GM20431 (cell line): ENCODE results near the gene RFC2.
"Not testable (repeated sequence)": the region's sequence is repeated elsewhere in the genome, so short reads cannot be mapped to it uniquely, and the experiment has no call there.

Source experiments
- in situ Hi-C: fragments of 300-500 bp; cut with MseI, MboI; formaldehyde crosslinking; loops from one replicate; pipeline ENCODE4 v1.15.0; 2020; ENCODE audit warnings: low sequenced_read_pairs; ENCODE audit not compliant: unreplicated experiment

Gene RFC2

GRCh38 chr7:74253331-74253730 lies 868 bp downstream of the RFC2 start:
- in situ Hi-C loops = no loop called here

GRCh38 chr7:74252893-74253292 lies 1.3 kb downstream of the RFC2 start:
- in situ Hi-C loops = no loop called here

- in situ Hi-C loops = not testable (repeated sequence)
Observed at GRCh38 chr7:74249058-74249457, 5.1 kb downstream of the RFC2 start.

- in situ Hi-C loops = no loop called here
Observed at GRCh38 chr7:74248156-74248555, 6.0 kb downstream of the RFC2 start.

- in situ Hi-C loops = no loop called here
Observed at GRCh38 chr7:74246497-74246896, 7.7 kb downstream of the RFC2 start.

GRCh38 chr7:74242122-74242443 lies 12.1 kb downstream of the RFC2 start:
- in situ Hi-C loops = no loop called here

GRCh38 chr7:74240482-74240881 lies 13.7 kb downstream of the RFC2 start:
- in situ Hi-C loops = no loop called here

- in situ Hi-C loops = no loop called here
Observed at GRCh38 chr7:74236284-74236683, 17.9 kb downstream of the RFC2 start.

GRCh38 chr7:74235518-74236268 lies 18.5 kb downstream of the RFC2 start:
- in situ Hi-C loops = no loop called here

GRCh38 chr7:74233655-74234285 lies 20.4 kb downstream of the RFC2 start:
- in situ Hi-C loops = no loop called here

GRCh38 chr7:74231232-74231590 lies 23.0 kb downstream of the RFC2 start:
- in situ Hi-C loops = no loop called here

GRCh38 chr7:74230446-74231231 lies 23.6 kb downstream of the RFC2 start:
- in situ Hi-C loops = no loop called here

- in situ Hi-C loops = no loop called here
Observed at GRCh38 chr7:74228951-74229900, 25.0 kb downstream of the RFC2 start.

- in situ Hi-C loops = no loop called here
Observed at GRCh38 chr7:74226633-74227032, 27.6 kb downstream of the RFC2 start.

GRCh38 chr7:74225400-74225799 lies 28.8 kb downstream of the RFC2 start:
- in situ Hi-C loops = no loop called here

- in situ Hi-C loops = not testable (repeated sequence)
Observed at GRCh38 chr7:74224907-74225306, 29.3 kb downstream of the RFC2 start.

- in situ Hi-C loops = no loop called here
Observed at GRCh38 chr7:74224511-74224832, 29.7 kb downstream of the RFC2 start.

- in situ Hi-C loops = no loop called here
Observed at GRCh38 chr7:74223711-74224510, 30.3 kb downstream of the RFC2 start.

- in situ Hi-C loops = no loop called here
Observed at GRCh38 chr7:74222851-74223710, 31.1 kb downstream of the RFC2 start.
